ENCODE results near the gene SMIM14. TPM values are rescaled to one million over a fixed set of nuclear protein-coding genes. Genes with fewer than 3 reads are reported as not detected.
"Not testable (repeated sequence)": the region's sequence is repeated elsewhere in the genome, so short reads cannot be mapped to it uniquely, and the experiment has no call there.

Gene SMIM14
- total RNA-seq, 3 donors from 2014 or later (not counting 1 experiment from before 2014, with no cell fraction given): 12.6 to 21.8 (median 15.2) TPM

DNA sequence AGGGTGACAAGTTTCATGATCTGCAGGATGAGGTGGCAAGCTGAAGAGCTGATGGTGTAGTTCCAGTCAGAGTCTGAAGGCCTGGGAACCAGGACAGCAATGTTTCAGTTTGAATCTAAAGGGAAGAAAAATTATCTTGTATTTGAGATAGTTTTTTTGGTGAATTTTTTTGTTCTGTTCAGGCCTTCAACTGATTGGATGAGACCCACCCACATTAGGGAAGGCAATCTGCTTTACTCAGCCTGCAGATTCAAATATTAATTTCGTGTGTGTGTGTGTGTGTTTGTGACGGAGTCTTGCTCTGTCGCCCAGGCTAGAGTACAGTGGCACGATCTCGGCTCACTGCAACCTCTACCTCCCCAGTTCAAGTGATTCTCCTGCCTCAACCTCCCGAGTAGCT, 22.1 kb upstream of the SMIM14 start:
- DNase-seq (no peak), ATAC-seq (no peak)
- Mint-ChIP-seq H3K9me3 (no peaks in the 10 kb centered on the region), H3K27ac (no peak overlapping the region), H3K4me1 (no peaks in the 10 kb centered on the region), H3K36me3 (no peaks in the 10 kb centered on the region), H3K4me3 (no peak overlapping the region), H3K27me3 (ENCODE audit: low read depth in 2 of 2) (peaks cover 0 to 9% of the 10 kb centered on the region in 2 donors)
- Histone ChIP-seq H3K27ac (ENCODE audit: low read length) (no peak overlapping the region), H3K9me3 (ENCODE audit: control insufficient read depth, insufficient read depth, low read length) (no peaks in the 10 kb centered on the region), H3K4me1 (ENCODE audit: control insufficient read depth, insufficient read depth, low read length) (peaks cover 2% of the 10 kb centered on the region), H3K4me3 (ENCODE audit: low read length) (no peak overlapping the region), H3K27me3 (ENCODE audit: control insufficient read depth, insufficient read depth, low read length) (no peaks in the 10 kb centered on the region), H3K36me3 (ENCODE audit: control insufficient read depth, insufficient read depth, low read length) (no peaks in the 10 kb centered on the region)
- TF ChIP-seq, protein P1, sequence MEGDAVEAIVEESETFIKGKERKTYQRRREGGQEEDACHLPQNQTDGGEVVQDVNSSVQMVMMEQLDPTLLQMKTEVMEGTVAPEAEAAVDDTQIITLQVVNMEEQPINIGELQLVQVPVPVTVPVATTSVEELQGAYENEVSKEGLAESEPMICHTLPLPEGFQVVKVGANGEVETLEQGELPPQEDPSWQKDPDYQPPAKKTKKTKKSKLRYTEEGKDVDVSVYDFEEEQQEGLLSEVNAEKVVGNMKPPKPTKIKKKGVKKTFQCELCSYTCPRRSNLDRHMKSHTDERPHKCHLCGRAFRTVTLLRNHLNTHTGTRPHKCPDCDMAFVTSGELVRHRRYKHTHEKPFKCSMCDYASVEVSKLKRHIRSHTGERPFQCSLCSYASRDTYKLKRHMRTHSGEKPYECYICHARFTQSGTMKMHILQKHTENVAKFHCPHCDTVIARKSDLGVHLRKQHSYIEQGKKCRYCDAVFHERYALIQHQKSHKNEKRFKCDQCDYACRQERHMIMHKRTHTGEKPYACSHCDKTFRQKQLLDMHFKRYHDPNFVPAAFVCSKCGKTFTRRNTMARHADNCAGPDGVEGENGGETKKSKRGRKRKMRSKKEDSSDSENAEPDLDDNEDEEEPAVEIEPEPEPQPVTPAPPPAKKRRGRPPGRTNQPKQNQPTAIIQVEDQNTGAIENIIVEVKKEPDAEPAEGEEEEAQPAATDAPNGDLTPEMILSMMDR (IDR thresholded peaks at IDR 0.05): no peak
- intact Hi-C loops (cut with micrococcal nuclease): no loop called here
- WGBS (ENCODE audit: insufficient coverage): 100% methylated on average over 4 of the region's 6 CpGs

DNA sequence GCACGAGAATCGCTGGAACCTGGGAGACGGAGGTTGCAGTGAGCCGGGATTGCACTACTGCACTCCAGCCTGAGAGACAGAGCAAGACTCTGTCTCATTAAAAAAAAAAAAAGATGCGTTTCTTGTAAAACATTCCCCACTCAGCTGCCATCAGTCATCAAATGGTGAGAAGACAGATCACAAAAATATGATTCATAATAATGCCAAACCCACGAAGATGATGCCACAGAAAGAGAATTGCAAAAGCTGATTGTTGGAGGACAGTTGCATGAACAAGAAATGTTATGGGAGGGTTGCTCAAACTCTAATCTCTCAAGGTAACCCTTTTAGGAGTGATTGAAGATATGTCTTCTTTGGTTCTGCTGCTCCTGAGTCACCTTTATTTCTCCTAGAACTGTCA, 21.4 kb upstream of the SMIM14 start:
- H3K27ac ChIP-seq (ENCODE audit: low read length): no peak overlapping the region
- TF ChIP-seq, protein P1 (IDR thresholded peaks at IDR 0.05): no peak
- H3K36me3 Mint-ChIP-seq: no peaks in the 10 kb centered on the region
- H3K4me1 ChIP-seq (ENCODE audit: control insufficient read depth, insufficient read depth, low read length): peaks cover 2% of the 10 kb centered on the region
- H3K4me3 ChIP-seq (ENCODE audit: low read length): no peak overlapping the region
- H3K9me3 ChIP-seq (ENCODE audit: control insufficient read depth, insufficient read depth, low read length): no peaks in the 10 kb centered on the region
- no peak overlapping the region for H3K4me3 Mint-ChIP-seq
- peaks cover 0 to 7% of the 10 kb centered on the region in 2 donors for H3K27me3 Mint-ChIP-seq (ENCODE audit: low read depth in 2 of 2)
- H3K27me3 ChIP-seq (ENCODE audit: control insufficient read depth, insufficient read depth, low read length): no peaks in the 10 kb centered on the region
- intact Hi-C loops (cut with micrococcal nuclease): no loop called here
- H3K9me3 Mint-ChIP-seq: no peaks in the 10 kb centered on the region
- ATAC-seq: no peak
- no peak for DNase-seq
- no peaks in the 10 kb centered on the region for H3K36me3 ChIP-seq (ENCODE audit: control insufficient read depth, insufficient read depth, low read length)
- 84% methylated on average over 5 of the region's 6 CpGs for WGBS (ENCODE audit: insufficient coverage)
- H3K4me1 Mint-ChIP-seq: no peaks in the 10 kb centered on the region
- no peak overlapping the region for H3K27ac Mint-ChIP-seq

DNA sequence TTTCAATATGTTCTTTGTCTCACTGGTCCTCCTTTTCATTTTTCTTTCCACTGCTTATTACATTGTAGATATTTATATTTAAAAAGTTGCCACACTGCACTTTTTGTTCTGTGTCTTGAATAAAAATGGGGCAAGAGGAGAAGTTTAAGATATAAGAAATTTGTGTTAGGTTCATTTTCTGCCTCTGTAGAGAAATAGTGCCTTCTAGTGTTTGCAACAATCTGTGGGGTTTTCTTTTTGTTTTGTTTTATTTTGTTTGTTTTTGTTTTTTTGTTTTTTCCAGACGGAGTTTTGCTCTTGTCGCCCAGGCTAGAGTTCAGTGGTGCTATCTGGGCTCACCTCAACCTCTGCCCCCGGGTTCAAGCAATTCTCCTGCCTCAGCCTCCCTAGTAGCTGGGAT, 20.1 kb upstream of the SMIM14 start:
- no peaks in the 10 kb centered on the region for H3K27me3 Mint-ChIP-seq (ENCODE audit: low read depth in 2 of 2)
- Histone ChIP-seq H3K27me3 (ENCODE audit: control insufficient read depth, insufficient read depth, low read length) (no peaks in the 10 kb centered on the region), H3K36me3 (ENCODE audit: control insufficient read depth, insufficient read depth, low read length) (no peaks in the 10 kb centered on the region), H3K4me1 (ENCODE audit: control insufficient read depth, insufficient read depth, low read length) (peaks cover 2% of the 10 kb centered on the region), H3K4me3 (ENCODE audit: low read length) (no peak overlapping the region), H3K9me3 (ENCODE audit: control insufficient read depth, insufficient read depth, low read length) (no peaks in the 10 kb centered on the region), H3K27ac (ENCODE audit: low read length) (no peak overlapping the region)
- 100% methylated on average over 3 of the region's 3 CpGs for WGBS (ENCODE audit: insufficient coverage)
- no peak overlapping the region for H3K27ac Mint-ChIP-seq
- no peak overlapping the region for H3K4me3 Mint-ChIP-seq
- no peaks in the 10 kb centered on the region for H3K4me1 Mint-ChIP-seq
- no peak for ATAC-seq
- H3K36me3 Mint-ChIP-seq: no peaks in the 10 kb centered on the region
- no peak for DNase-seq
- H3K9me3 Mint-ChIP-seq: no peaks in the 10 kb centered on the region
- intact Hi-C loops (cut with micrococcal nuclease): no loop called here
- TF ChIP-seq, protein P1 (IDR thresholded peaks at IDR 0.05): no peak

DNA sequence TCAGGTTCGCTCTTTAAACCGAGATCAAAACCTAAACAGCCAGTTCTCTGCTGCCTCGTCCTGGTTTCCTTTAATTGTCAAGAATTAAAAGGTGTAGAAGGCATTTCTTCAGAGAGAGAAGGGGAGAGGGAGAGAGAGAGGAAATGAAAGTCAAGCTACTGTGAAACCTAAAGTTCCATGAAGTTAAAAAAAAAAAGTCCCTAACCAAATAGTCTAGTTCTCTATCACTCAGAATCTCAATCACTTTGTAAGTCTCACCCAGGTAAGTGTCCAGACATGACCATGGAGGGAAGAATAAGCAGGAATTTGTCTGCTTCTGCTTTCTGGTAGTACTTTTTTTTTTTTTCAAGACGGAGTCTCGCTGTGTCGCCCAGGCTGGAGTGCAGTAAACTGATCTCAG, 18.8 kb upstream of the SMIM14 start:
- Mint-ChIP-seq H3K27me3 (ENCODE audit: low read depth in 2 of 2) (no peaks in the 10 kb centered on the region), H3K27ac (no peak overlapping the region), H3K9me3 (no peaks in the 10 kb centered on the region), H3K4me3 (no peak overlapping the region), H3K4me1 (no peaks in the 10 kb centered on the region), H3K36me3 (no peaks in the 10 kb centered on the region)
- peaks cover 2% of the 10 kb centered on the region for H3K4me1 ChIP-seq (ENCODE audit: control insufficient read depth, insufficient read depth, low read length)
- H3K36me3 ChIP-seq (ENCODE audit: control insufficient read depth, insufficient read depth, low read length): no peaks in the 10 kb centered on the region
- TF ChIP-seq, protein P1 (IDR thresholded peaks at IDR 0.05): no peak
- intact Hi-C loops (cut with micrococcal nuclease): no loop called here
- 61% methylated on average over 6 of the region's 6 CpGs for WGBS (ENCODE audit: insufficient coverage)
- H3K4me3 ChIP-seq (ENCODE audit: low read length): no peak overlapping the region
- H3K9me3 ChIP-seq (ENCODE audit: control insufficient read depth, insufficient read depth, low read length): no peaks in the 10 kb centered on the region
- ATAC-seq (no peak), DNase-seq (no peak)
- H3K27me3 ChIP-seq (ENCODE audit: control insufficient read depth, insufficient read depth, low read length): no peaks in the 10 kb centered on the region
- no peak overlapping the region for H3K27ac ChIP-seq (ENCODE audit: low read length)

DNA sequence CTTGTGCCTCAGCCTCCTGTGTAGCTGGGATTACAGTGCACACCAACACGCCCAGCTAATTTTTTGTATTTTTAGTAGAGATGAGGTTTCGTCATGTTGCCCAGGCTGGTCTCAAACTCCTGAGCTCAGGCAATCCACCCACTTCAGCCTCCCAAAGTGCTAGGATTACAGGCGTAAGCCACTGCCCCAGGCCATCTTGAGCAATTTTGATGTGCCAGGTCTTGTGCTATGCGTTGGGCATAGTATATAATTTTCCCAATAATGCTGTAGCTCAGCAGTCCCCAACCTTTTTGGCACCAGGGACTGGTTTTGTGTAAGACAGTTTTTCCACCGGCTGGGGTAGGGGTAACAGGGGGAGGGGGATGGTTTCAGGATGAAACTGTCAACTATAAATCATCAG, 18.0 kb upstream of the SMIM14 start:
- H3K4me1 Mint-ChIP-seq; H3K4me1 ChIP-seq (ENCODE audit: control insufficient read depth, insufficient read depth, low read length); intact Hi-C loops (cut with micrococcal nuclease): not testable (repeated sequence)

More for the DNA sequence above, 18.0 kb upstream of the SMIM14 start:
- not testable (repeated sequence) for H3K9me3 Mint-ChIP-seq; H3K27ac Mint-ChIP-seq; H3K36me3 ChIP-seq (ENCODE audit: control insufficient read depth, insufficient read depth, low read length); H3K4me3 ChIP-seq (ENCODE audit: low read length); H3K4me3 Mint-ChIP-seq; H3K9me3 ChIP-seq (ENCODE audit: control insufficient read depth, insufficient read depth, low read length); ATAC-seq; H3K27me3 ChIP-seq (ENCODE audit: control insufficient read depth, insufficient read depth, low read length); H3K27ac ChIP-seq (ENCODE audit: low read length); H3K36me3 Mint-ChIP-seq; H3K27me3 Mint-ChIP-seq (ENCODE audit: low read depth in 2 of 2); DNase-seq
- WGBS (ENCODE audit: insufficient coverage): 95% methylated on average over 4 of the region's 5 CpGs

Measured in natural killer cell (primary cell).